HG03520 (cell line): ENCODE data around the gene PLPP4.

ENCODE experiments used
- ATAC-seq: cut with Tn5 transposase; IDR thresholded peaks from one replicate; pipeline ENCODE4 v1.9.1; 2021; ENCODE audit warnings: mild to moderate bottlenecking, moderate library complexity; ENCODE audit not compliant: unreplicated experiment

Gene PLPP4

DNA sequence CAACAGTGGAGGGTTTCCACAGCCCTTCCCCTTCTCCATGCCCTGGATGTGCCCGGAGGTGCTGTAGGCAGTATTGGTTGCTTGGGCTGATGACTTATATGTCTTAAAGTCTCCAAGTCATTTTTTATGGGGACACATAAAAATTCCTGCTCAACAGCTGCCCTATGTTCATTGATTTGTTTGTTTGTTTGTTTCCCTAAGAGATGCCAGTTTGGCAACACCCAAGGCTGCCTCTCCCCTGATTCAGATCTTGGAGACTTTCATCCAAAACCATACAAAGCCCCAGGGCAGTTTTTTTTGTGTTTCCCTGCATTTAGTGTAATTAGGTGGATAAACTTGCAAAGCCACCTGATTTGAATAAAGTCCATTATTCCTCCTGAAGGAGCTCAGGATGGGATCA lies 115.3 kb downstream of the PLPP4 start:
- ATAC-seq = no peak

DNA sequence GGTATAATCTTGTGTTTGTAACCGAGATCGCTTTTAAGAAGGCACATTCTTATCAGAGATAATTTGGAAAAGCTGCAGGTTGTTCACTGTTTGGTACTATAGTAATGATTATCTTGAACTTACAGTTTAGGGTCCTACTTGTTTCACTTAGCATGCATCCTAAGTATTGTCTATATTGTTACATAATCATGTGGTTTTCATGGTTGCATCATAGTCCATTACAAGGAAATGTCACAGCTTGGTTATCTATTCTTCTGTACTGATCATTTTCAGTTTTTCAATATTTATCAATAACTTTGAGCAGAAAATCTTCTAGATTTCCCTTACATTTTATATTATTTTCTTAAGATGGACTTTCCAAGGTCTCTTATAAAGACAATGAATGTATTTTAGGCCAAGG lies 116.3 kb downstream of the PLPP4 start:
- no peak for ATAC-seq

DNA sequence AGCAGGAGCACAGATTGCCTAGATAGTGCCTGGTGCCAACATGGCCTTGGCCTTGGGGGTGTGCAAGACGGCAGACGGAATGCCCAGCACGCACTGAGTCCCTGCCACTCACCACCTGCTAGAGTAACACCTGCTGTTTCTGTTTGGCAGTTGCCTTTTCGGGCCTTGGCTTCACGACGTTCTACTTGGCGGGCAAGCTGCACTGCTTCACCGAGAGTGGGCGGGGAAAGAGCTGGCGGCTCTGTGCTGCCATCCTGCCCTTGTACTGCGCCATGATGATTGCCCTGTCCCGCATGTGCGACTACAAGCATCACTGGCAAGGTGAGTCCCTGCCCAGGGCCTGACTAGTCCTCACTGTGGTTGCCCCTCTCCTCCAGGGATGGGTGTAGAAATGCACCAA lies 118.0 kb downstream of the PLPP4 start:
- no peak for ATAC-seq

DNA sequence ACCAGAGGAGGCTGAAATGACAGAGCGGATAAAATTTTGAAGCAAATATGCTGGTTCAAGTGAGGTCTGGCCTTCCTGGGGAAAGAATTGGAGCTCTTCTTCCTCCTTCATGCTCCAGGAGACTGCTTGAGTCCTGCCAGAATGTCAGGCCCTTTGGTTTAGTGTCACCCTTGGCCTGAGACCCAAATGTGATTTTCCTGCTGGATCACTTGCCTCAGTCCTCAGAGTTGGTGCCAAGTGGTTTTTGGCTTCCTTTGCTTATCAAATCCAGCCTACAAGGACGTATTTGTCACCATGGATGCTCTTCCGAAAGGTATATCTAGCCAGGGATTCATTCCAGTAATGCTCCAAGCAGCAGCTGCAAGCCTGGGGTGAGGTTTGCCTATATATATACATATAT lies 118.4 kb downstream of the PLPP4 start:
- no peak for ATAC-seq

DNA sequence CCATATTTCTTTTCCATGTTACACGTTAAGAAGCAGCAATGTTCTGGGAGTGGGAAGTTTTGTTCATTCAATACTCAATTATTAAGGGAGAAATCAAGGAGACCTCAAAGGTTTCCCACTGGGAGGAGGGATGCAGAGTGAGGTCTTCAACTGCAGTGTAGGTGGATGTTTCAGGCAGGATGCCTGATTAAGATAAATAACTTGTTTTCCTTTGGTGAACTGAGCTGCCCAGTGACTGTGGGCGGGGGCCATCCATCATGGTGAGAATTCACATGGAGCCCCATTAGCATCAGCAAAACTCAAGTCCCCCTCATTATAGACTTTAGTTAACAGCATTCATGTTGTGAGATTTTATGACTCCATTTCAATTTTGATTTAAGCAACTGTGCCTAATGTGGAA lies 121.1 kb downstream of the PLPP4 start:
- ATAC-seq = no peak

DNA sequence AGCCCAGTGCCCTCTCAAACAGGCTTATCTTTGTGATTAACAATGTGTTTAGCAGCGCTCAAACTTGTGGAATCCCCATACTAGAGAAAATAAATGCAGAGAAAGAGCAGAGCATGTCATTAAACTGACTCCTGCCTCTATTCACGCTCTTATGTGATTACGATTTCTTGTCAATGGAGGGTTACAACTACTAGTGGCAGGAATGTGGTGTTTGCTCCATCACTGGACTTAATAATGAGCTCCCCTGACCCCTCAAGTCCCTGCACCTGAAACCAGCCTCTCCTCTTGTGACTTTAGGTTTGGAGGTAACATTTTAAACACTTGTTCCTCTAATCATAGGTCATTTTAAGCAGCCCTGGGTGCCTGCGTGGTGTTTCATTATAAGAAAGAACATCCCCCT lies 121.9 kb downstream of the PLPP4 start:
- ATAC-seq = no peak

DNA sequence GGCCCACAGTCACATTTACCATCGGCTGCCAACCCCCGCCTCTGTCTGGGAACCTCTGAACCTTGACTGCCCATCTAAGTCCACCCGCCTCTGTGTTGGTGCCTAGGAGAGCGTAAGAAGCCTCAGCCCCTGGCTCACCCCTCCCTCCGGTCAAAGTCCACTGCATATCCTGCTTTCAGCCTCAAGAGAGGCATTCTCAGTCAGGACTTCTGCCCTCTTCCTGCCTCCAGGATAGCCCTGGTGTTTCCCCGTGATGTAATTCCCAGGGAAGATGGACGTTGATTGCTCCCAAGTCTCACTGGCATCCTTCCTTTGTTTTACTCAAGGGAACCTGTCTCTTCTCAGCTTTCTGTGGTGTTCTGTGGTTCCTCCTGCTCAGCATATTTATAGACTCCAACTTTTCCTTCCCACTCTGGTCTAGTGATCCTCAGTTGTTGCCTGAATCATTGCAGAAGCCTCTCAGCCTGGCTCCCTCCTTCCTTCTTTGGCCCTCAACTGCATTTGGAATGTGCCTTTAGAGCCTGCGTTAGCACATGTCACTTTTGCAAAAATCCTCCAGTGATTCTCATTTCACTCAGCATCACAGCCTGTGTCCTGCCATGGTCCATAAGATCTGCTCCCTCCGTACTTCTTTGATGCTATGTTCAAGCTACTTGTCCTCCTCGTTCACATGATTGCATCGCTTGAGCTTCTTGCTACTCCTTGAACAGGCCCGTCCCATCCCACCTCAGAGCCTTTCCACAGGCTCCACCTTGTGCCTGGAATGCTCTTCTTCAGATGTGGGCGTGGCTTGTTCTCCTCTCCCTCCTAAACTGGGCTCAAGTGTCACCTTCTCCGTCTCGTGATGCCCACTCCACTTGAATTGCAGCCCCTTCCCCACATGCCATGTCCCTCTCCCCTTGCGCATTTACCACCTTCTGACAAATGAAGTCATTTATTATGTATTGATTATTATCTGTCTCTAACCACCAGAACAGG lies 124.2 kb downstream of the PLPP4 start:
- no peak for ATAC-seq

DNA sequence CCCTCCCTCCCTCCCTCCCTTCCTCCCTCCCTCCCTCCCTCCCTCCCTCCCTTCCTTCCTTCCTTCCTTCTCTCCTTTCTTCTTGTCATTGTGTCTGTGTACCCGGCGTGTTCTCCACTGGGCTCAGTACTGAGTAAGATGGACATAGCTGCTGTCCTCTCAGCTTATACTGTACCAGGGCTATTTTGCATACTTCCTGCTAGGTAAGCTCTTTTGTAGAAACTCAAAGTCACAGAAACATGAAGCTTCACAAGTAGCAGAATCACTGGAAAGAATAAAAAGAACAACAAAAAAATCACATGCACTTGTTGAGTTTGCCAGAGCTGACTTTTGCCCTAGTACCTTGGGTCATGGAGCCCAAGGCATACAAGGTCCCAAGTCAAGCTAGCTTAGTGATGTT lies 125.7 kb downstream of the PLPP4 start:
- ATAC-seq = no peak

DNA sequence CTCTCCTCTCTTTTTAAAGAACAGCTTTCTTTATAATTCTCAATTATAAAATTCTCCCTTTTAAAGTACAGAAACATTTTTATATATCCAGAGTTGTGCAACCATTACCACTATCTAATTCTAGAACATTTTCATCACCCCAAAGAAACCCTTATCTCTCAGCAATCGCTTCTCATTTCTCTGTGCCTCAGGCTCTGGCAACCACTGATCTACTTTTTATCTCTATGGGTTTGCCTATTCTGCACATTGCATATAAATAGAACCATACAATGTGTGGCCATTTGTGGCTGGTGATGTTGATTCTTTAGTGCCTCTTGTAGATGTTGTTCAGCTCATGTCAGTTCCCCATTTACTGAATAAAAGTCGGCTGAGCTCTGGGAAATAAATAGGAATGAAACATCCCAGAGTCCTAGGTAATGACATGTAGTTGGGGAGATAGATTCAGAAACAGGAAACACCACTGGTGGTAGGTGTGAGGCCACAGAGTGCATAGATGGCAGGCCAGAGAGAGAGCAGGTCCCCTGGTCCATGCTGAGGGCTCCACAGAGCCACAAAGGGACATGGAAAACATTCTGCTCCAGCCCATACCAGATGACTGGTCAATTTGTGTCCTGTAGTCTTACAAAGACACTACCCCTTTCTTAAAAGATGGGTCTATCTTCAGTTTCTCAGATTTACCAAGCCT lies 126.5 kb downstream of the PLPP4 start:
- no peak for ATAC-seq

DNA sequence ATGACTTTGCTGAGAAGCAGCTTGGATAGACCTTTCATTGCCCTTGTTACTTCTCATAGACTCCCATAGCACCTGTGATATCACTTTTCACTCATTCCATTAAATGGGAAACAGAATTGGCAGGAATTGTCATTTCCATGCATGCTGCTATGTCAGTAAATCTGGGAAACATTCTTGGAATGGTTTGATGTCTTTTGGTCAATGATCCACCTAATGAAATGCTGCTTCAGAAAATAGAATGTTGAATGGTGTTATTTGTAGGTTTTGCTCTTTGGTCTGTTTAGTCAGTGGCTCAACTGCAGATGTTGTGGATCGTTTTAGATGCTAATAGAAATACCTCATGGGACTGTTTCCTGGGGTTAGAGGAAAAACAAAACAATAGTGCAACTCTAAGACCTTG lies 127.8 kb downstream of the PLPP4 start:
- ATAC-seq = no peak

DNA sequence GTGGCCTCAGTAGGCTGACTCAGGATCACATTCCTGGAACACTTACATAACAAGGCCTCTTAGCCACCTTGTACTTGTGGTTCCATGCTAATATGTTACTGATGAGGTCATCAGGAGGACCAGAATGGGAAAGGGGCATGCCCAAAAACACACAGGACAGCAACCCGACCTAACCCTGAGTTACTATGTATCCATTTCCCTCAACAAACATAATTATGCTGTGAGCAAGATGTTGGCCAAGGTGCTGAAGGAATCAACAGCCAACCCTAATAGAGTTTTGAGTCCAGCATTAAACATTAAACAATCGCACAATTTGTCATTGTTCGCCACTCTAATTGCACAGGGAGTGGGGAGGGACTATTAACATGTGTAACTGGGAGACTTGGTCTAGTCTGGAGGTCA lies 129.4 kb downstream of the PLPP4 start:
- no peak for ATAC-seq

DNA sequence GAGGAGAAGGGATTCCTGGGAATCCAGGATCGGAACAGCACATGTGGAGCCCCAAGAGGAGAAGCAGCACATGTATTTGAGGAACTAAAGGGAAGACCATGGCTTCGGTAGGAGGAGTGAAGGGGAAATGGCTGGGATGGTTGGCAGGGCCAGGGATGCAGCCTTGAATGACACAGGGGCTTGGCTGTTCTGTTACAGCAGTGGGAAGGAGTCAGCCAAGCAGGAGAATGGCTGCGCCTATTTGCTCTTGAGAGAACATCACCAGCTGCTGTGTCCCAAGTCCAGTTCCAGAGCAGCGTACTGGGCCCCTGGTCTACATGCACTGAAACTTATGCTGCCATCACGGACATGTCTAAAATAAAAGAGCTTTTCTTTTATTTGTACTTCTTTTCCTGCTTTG lies 130.0 kb downstream of the PLPP4 start:
- ATAC-seq = no peak

DNA sequence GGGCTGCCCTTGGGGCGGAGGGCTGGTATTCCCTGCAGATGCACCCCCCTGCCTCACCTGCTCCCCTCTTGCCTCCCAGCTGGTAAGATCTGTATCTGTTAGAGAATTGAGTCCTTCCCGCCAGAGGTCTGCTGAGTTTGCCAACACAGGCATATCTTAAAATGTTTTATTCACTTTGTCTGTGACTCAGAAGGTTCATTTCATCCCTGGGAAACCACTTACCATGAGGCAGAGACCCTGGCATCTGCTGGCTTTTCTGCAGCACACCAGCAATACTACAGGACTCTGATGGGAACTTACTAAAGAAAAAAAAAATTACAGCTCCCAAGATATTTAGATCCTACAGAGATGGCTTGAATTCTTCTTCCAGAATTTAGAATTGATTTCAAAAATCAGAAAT lies 131.3 kb downstream of the PLPP4 start:
- no peak for ATAC-seq

DNA sequence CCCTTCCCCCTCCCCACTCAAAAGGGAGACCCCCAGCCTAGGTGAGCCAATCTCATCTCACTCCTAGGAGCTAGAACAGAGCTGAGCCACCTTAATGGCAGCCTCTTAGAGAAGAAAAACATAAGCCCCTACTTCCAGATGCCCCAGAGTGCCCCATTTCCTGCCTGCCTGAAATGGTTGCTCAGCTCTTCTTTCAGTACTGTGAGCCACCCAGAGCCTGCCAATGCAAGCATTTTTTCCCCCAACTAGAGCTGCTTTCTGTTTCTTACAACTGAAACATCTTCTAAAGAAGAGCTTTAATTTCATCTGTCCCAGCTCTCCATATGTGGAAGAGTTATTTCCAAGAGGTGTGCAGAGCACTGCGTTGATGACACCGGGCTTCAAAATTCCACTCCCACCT lies 136.7 kb downstream of the PLPP4 start:
- ATAC-seq = no peak

DNA sequence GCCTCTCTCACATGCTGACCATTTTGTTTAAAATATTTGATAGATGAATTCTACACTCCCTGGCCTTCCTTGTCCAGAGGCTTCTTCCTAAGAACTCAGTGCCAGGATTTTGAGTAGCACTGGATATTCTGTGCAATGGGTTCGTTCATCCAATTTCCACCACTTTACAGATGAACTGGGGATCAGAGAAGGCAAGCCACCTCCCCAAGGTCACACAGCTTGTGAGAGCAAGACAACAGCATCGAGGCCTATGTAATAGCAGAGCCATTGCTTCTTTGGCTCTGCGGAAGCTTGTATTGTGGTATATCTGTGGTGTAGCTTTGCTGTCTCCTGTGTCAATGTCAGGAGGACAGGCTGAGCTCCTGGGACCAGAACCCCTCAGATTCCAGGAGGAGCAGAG lies 140.9 kb downstream of the PLPP4 start:
- no peak for ATAC-seq

DNA sequence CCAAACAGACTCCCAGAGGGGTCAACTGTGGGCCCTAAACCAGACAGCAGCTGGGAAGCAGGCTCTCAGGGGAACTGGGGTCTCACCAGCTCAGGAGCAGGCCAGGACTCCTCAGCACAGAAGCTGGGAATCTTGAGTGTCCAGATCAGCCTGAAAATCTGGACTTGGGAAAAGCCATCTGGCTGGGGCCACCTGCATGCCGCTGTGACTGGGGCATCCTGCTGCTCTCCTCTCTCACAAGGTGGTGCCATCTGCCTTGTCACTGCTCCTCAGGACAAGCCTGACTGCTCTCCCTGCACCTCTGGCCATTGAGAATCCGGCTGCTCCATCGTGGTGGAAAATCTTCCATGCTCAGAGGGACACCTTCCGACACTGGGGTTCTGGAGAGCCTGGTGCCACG lies 141.4 kb downstream of the PLPP4 start:
- ATAC-seq = no peak

DNA sequence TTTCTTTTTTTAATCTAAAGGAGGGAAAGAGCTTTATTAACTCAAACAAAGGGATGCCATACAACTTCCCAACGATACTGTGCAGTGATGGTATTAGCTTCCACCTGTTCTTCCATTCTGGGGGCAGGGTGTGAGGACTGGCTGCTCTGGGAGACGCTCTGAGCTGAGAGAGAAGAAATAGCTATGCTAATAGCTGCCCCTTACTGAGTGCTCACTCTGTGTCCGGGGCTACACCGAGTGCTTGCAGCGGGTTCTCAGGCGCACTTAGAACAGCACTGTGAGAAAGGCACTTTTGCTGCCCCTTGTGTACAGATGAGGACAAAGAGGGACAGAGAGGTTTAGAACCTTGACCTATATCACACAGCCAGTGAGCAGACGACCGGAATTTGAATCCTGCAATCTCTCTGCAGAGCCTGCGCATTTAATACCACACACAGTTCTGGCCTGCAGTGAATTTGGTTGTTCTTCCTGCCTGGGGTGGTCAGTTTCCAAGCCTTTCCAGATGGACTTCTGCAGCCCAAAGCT lies 142.2 kb downstream of the PLPP4 start:
- ATAC-seq = no peak

DNA sequence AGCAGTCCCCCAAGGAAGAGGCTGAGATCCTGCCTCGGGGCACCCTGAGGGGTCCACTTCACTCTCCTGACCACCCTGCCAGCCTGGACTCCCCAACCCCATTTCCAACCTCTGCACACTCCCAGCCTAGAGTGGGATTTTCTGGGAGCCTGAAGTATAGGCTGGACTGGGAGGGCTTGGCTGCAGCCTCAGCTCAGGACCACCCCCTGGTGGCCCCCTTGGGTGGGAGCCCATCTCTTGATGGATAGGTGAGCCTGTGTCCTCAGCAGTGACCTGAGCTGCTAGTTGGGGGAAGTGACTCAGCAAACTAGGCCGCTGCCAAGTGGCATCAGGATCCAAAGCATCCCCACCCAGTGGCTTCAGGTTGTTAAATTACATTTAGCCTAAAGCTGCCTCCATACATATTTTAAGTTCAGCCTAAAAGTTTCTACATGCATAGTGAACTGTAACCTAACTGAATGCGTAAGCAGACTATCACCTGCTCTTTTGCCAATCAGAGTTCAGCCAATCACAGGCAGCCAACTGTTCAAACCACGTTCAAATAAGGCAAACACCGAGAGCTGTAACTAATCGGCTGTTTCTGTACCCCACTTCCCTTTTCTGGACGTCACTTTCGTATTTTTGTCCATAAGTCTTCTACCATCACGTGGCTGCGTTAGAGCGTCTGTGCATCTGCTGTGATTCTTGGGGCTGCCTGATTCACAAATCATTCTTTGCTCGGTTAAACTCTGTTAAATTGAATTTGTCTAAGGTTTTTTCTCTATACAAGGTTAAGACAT lies 144.0 kb downstream of the PLPP4 start:
- peak; percentile 51 for ATAC-seq

DNA sequence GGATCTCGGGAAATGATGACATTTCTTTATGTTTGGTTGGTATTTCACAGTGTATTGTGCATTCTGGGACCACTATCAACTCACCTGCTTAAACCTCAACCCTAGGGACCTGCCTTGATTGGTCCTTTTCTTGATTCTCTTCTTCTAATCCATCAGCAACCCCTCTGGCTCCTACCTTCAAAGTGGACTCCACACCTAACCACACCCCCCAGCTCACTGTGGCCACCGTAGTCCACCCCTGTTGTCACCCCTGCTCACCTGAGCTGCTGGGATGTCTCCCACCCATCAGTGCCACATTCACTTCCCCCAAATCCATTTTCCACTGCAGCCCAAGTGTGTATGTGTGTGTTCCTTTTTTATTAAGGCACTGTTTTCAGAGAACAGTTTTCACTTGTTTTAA lies 145.0 kb downstream of the PLPP4 start:
- ATAC-seq = no peak

DNA sequence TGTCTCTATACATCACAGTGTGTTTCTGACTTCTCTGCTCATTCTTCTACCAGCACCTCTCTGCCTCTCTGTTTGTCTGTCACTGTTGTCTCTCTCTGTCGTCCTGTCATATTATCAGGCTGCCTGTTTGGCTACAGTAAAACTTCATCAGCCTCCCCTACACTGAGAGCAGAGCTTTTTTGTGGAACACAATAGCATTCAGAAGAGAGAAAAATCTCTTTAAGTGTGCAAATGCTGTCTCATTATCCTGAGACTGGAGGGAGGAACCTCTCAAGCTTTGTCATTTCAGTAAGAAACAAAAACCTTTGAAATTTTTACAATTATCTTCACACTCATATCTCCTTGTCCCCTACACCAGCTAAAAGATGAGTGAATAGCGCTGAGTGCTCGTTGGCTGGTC lies 148.4 kb downstream of the PLPP4 start:
- ATAC-seq = no peak

DNA sequence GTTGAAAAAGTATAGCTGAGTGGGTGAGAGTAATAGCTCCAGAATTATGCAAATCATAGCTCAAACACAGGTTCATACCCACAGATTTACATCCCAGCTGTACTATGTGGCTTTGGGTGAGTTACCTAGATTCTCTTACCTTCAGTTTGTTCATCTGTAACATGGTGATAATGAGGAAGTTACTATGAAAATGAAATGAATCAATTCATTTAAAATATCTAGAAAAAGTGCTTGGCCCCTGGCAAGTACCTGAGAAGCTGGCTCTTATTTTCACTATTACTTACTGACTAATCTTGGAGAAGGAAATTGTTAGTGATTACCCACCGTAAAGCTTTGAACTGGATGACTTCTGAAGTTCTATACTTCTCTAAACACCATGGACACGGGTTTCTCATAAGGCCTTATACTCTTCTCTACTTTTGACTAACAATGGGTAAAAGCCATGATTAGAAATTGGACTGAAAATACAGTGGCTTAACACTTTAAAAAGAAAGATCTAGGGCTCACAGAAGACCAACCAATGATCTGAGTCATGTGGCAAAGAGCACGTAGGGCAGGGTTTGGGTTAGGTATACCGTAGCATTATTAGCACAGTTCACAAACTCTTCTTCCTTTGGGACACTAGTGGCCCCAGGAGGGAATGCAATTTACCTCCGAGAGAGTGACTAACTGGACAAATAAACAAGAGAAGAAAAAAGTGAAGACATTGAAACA lies 149.2 kb downstream of the PLPP4 start:
- peak; percentile 49 for ATAC-seq
